Measurements from ENCODE around the gene LYSMD4.

LYSMD4 gene

GRCh38 chr15:99702895-99703602 lies 30.2 kb downstream of the LYSMD4 start:
- Mint-ChIP-seq H3K27ac (peak overlapping the region; percentile 85 to 88), H3K4me1 (peaks cover 44% of the 10 kb centered on the region), H3K27me3 (no peaks in the 10 kb centered on the region), H3K4me3 (peak overlapping the region in 1 of 2 donors; percentile 34), H3K9me3 (no peaks in the 10 kb centered on the region)
- ATAC-seq (no peak), DNase-seq (no peak)

- H3K4me3 Mint-ChIP-seq: no peak overlapping the region
- H3K27me3 Mint-ChIP-seq: no peaks in the 10 kb centered on the region
- no peaks in the 10 kb centered on the region for H3K4me1 Mint-ChIP-seq
- no peak for DNase-seq
- no peak for ATAC-seq
- H3K9me3 Mint-ChIP-seq: no peaks in the 10 kb centered on the region
- peak overlapping the region in 1 of 2 donors; percentile 81 for H3K27ac Mint-ChIP-seq
Observed at GRCh38 chr15:99696096-99696495, 37.1 kb downstream of the LYSMD4 start.

DNA sequence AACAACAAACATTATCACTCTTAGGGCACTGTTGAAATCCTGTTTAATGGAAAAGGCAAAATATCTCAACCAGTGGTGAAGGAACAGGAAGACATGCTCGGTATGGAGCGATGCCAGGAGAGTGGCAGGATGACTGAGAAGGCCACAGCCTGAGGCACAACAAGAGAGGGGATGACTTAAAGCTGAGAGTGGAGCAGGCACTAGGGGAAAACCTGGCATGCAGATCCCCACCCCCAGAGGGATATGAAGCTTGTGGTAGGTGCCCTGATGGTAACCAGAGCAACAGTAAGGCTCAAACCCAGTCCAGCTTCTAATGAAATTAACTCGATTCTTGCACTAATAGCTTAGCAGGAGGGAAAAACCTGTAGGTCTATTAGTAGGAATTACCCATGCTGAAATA lies 40.4 kb downstream of the LYSMD4 start:
- no peaks in the 10 kb centered on the region for H3K4me1 Mint-ChIP-seq
- H3K9me3 Mint-ChIP-seq: no peaks in the 10 kb centered on the region
- DNase-seq (no peak), ATAC-seq (no peak)
- H3K27me3 Mint-ChIP-seq: no peaks in the 10 kb centered on the region
- H3K27ac Mint-ChIP-seq: no peak overlapping the region
- no peak overlapping the region for H3K4me3 Mint-ChIP-seq

DNA sequence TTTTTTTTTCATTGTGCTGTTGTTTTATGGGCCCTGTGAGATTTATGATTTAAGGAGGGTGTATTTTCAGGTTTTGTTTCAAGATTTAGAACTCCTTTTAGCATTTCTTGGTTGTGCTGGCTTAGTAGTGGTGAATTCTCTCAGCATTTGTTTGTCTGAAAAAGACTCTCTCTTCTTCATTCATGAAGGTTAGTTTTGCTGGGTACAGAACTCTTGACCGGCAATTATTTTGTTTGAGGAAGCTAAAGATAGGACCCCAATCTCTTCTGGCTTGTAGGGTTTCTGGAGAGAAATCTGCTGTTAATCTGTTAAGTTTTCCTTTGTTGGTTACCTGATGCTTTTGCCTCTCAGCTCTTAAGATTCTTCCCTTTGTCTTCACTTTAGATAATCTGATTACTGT lies 46.9 kb downstream of the LYSMD4 start:
- H3K27ac Mint-ChIP-seq: no peak overlapping the region
- ATAC-seq (no peak), DNase-seq (no peak)
- H3K9me3 Mint-ChIP-seq: peaks cover 16 to 30% of the 10 kb centered on the region in 2 donors
- no peak overlapping the region for H3K4me3 Mint-ChIP-seq
- H3K4me1 Mint-ChIP-seq: peaks cover 22% of the 10 kb centered on the region
- no peaks in the 10 kb centered on the region for H3K27me3 Mint-ChIP-seq

DNA sequence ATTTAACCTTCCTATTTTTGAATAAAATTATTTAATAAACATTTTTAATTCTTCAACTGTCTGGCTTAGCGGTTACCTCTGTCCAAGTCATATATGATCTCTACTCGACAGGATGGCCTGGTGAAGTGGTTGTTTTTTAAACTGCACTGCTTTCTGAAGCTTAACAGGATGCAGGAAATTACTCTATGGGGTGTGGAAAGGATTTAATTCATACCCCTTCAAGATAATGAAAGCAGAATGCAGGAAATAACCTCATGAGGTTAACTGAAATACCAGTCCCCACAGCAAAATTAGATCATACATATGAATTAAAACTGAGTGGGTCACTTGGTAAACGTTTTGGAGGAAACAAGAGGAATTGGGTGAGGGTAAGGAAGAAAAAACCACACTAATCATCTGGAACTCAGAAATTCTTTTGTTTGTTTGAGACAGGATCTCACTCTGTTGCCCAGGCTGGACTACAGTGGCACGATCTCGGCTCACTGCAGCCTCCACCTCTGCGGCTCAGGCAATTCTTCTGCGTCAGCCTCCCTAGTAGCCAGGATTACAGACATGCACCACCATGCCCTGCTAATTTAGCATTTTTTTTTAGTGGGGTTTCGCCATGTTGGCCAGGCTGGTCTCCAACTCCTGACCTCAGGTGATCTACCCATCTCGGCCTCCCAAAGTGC lies 50.1 kb downstream of the LYSMD4 start:
- H3K9me3 Mint-ChIP-seq: peaks cover 16 to 30% of the 10 kb centered on the region in 2 donors
- H3K4me3 Mint-ChIP-seq: peak overlapping the region; percentile 24 to 43
- H3K27ac Mint-ChIP-seq: peak overlapping the region; percentile 83 to 87
- ATAC-seq: peak; percentile 99
- peaks cover 28% of the 10 kb centered on the region for H3K4me1 Mint-ChIP-seq
- H3K27me3 Mint-ChIP-seq: no peaks in the 10 kb centered on the region
- peak in 1 of 2 donors; percentile 13 for DNase-seq

GRCh38 chr15:99682455-99682854 lies 50.8 kb downstream of the LYSMD4 start:
- ATAC-seq (peak; percentile 54), DNase-seq (no peak)
- H3K9me3 Mint-ChIP-seq: peaks cover 15 to 30% of the 10 kb centered on the region in 2 donors
- peak overlapping the region in 1 of 2 donors; percentile 84 for H3K27ac Mint-ChIP-seq
- H3K4me1 Mint-ChIP-seq: peaks cover 30% of the 10 kb centered on the region
- H3K4me3 Mint-ChIP-seq: peak overlapping the region; percentile 14 to 20
- H3K27me3 Mint-ChIP-seq: no peaks in the 10 kb centered on the region

DNA sequence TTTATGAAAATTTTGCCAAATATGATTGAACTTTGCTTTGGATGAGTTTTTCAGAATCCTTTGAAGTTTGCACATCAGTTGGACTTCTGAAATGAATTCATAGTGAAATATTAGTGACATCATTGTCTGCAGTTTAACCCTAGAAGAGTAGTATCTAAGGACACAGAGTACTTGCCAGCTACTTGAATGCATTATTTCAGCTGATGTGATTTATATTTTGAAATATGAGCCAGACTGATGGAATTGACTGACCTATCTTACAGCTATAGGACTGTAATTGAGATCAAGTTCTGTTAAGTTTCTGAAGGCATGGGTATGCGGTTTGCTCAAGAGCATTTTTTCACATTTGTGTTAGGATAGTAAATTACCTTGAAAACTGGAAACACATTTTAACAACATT lies 51.2 kb downstream of the LYSMD4 start:
- Mint-ChIP-seq H3K27me3 (no peaks in the 10 kb centered on the region), H3K27ac (no peak overlapping the region), H3K4me1 (peaks cover 34% of the 10 kb centered on the region), H3K9me3 (peaks cover 12 to 30% of the 10 kb centered on the region in 2 donors), H3K4me3 (no peak overlapping the region)
- no peak for ATAC-seq
- DNase-seq: no peak

- Mint-ChIP-seq H3K4me1 (peaks cover 35% of the 10 kb centered on the region), H3K27me3 (no peaks in the 10 kb centered on the region), H3K27ac (no peak overlapping the region), H3K9me3 (peaks cover 8 to 15% of the 10 kb centered on the region in 2 donors), H3K4me3 (no peak overlapping the region)
- ATAC-seq: no peak
- no peak for DNase-seq
Observed at GRCh38 chr15:99680276-99680675, 53.0 kb downstream of the LYSMD4 start.

GRCh38 chr15:99677540-99678134 lies 55.6 kb downstream of the LYSMD4 start:
- Mint-ChIP-seq H3K9me3 (no peaks in the 10 kb centered on the region), H3K4me3 (no peak overlapping the region), H3K27me3 (no peaks in the 10 kb centered on the region), H3K4me1 (peaks cover 22% of the 10 kb centered on the region), H3K27ac (peak overlapping the region in 1 of 2 donors; percentile 79)
- ATAC-seq: no peak
- no peak for DNase-seq
